GM12891 (cell line): ENCODE measurements around the gene RABEP2.
A peak's percentile ranks its signal among the peaks of the same experiment; 100 is the strongest.

ENCODE experiments used
- DNase-seq: peaks from one replicate; pipeline ENCODE4 v3.0.0; 2011; ENCODE audit warnings: low spot score; ENCODE audit not compliant: insufficient read length
- FAIRE-seq: peaks from 2 replicates; lab custom pipeline; 2011; peaks lifted over from hg19 to GRCh38; lab: Jason Lieb, UNC
- PAX5 ChIP-seq: IDR thresholded peaks from 2 replicates; pipeline ENCODE4 v1.6.1; 2011; ENCODE audit warnings: low read length, moderate library complexity, mild to moderate bottlenecking; ENCODE audit not compliant: insufficient read depth, severe bottlenecking
- POLR2A ChIP-seq: IDR thresholded peaks from 2 replicates; pipeline ENCODE4 v1.6.1; 2011; ENCODE audit warnings: low read depth, low read length, control low read depth
- POLR2AphosphoS5 ChIP-seq: IDR thresholded peaks from 2 replicates; pipeline ENCODE4 v1.6.1; 2011; ENCODE audit warnings: low read depth, low read length, control low read depth
- POU2F2 ChIP-seq: IDR thresholded peaks from 2 replicates; pipeline ENCODE4 v1.6.1; 2011; ENCODE audit warnings: low read depth, mild to moderate bottlenecking, control low read depth, low read length, moderate library complexity
- SPI1 ChIP-seq: IDR thresholded peaks from 2 replicates; pipeline ENCODE4 v1.6.1; 2011; ENCODE audit warnings: low read depth, low read length, control low read depth
- TAF1 ChIP-seq: IDR thresholded peaks from 2 replicates; pipeline ENCODE4 v1.6.1; 2011; ENCODE audit warnings: low read depth, low read length, control low read depth

The RABEP2 gene

DNA sequence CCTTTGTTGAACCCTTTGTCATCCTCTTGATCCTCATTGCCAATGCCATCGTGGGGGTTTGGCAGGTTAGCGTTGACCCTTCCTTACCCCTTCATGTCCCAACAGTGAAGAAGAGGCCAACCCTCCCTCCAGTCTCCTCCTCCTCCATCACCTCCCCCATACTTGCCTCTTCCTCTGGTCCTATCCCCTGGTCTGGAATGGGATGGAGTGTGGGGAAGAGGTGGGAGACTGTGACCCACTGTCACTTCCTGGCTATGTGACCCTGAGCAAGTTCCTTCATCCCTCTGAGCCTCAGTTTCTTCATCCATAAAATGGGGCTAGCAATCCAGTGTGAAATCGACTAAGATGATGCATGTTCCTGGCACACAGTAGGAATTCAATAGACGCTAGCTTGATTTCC lies 44.1 kb downstream of the RABEP2 start:
- no peak for TF ChIP-seq SPI1
- no peak for TF ChIP-seq TAF1
- no peak for TF ChIP-seq PAX5
- TF ChIP-seq POU2F2, result no peak
- TF ChIP-seq POLR2A, result no peak
- TF ChIP-seq POLR2AphosphoS5, result no peak
- peak; percentile 76 for FAIRE-seq
- DNase-seq, result no peak

DNA sequence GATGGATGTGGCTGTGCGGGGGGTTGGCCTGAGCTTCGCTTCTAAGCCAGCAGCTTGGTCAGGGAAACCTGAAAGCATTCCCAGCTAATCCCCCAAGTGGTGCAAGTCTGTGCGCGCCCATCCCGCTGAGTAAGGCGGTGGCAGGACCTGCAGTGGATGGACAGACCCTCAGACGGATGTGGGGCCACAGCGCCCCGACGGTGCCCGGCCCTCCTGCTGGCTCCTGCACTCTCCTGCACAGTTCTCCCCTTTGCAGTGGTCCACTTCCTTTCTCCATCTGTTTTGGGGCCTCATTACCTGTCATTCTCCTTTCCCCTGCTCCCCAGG lies 44.5 kb downstream of the RABEP2 start:
- DNase-seq (no peak), FAIRE-seq (no peak)
- no peak for TF ChIP-seq POLR2A
- no peak for TF ChIP-seq PAX5
- TF ChIP-seq TAF1, result no peak

DNA sequence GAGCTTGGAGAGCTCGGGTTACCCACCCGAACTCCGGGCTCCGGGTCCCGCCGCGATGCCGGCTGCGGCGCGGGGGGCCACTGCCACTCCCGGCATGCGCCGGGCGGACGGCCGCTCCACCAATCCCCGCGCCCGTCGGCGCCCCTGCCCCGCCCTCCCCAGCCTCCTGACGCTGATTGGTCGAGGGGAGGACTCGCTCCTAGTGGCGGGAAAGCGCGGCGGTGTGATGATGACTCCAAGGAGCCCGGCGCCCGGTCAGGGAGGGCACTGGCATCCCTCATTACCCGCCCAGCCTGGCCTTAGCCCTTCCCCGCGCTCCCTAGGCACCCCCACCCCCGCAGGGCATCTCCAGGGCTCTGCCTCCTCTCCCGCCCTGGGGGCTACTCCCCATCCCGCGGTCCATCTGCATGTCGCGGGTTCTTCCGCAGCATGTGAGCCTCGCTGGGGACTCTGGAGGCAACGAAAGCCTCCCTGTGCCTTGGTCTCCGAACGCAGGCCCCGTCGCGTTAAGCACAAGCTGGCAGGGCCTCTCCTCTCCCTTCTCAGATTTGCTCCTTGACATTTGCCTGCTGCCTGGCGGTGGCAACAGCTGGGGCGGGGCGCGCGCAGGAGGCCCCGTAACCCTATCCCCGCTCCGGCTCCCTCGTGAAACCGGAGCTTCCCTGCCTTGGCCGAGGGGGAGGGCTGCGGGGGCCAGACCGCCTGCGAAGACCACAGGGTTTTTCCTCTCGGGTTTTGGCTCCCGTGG lies 45.0 kb downstream of the RABEP2 start:
- TF ChIP-seq SPI1 (no peak), POU2F2 (no peak), POLR2AphosphoS5 (no peak), PAX5 (no peak), POLR2A (no peak), TAF1 (no peak)
- peak; percentile 97 for FAIRE-seq
- peak; percentile 100 for DNase-seq

DNA sequence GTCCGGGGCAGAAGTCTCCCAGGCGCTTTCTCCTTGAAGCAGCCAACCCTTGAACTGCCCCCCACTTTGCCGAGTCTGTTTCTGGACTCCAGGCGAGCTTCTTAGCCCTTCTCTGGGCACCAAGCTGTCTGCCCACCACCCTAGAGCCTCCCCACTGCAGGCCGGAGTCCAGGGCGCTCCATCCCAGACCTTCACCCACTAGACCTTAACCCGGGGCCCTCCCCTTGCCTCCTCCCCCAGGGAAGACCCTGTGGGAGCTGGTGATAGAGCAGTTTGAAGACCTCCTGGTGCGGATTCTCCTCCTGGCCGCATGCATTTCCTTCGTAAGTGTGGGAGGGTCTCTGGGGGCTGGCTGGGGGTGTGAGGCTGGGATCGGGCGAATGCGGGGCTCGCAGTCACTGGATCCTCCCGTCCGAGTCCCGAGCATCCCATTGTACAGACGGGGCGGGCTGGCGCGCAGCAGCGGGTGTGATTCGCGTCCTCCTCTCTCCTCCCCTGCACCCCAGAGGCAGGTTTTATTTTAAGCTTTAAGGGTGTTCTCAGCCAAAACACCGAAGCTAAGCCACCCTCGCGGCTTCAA lies 45.7 kb downstream of the RABEP2 start:
- no peak for DNase-seq
- no peak for FAIRE-seq
- TF ChIP-seq POLR2A (peak; percentile 29; the same call in 1 of the 2 replicates), SPI1 (no peak)

DNA sequence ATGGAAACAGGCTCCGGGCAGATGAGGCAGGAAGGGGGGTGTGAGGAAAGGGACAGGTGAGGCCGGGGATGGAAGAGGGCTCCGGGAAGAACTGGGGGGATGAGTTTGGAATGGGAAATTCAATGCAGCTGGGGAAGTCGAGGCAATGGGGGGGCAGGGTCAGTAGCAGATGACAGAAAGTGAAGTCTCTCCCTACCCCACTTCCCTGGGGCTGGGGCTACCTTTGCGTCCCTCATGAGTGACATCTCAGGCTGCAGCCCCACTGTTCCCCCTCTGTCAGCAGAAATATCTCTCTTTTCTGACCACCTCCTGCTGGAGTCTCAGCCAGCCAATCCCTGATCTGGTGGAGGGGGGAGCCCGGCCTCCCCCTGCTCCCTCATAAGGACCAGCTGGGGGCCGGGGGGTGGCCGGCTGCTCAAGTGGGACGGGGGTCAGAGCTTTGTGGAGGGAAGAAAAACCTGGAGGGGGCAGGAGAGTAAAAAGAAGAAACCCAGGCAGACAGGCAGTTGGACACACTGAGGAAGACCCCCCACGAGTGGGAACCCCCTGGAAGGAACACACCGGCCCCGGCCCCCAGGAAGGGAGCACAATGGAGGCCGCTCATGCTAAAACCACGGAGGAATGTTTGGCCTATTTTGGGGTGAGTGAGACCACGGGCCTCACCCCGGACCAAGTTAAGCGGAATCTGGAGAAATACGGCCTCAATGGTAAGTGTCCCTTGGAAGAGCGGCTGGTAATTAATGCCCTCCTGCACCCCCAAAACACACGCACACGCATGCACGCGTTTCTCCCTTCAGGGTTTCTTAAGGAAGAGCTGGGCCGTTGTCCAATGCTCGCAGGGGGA lies 46.7 kb downstream of the RABEP2 start, which contains the start of gene ATP2A1:
Gene ATP2A1 (plus strand): TSS at position 406 of the 844 bp plus-strand sequence. CDS start 184 bp downstream, at position 590.
- no peak for DNase-seq

DNA sequence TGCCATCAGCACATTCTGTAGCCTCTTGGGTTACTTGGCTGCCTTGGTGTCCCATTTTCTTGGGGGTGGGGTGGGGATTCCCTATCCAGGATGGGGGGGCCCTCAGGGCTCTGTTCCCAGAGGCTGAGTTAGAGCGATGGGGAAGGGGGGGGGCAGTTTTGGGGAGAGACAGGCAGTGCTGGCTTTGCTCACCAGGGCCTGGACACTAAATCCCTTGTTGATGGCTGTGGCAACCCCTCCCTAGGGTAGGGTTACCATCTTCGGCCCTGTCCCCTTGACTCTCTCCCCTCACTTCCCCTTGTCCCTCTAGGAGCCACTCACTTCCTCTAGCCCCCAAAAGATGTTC lies 47.4 kb downstream of the RABEP2 start:
- TF ChIP-seq POLR2AphosphoS5, result no peak
- no peak for TF ChIP-seq POLR2A
- no peak for TF ChIP-seq PAX5
- no peak for DNase-seq
- FAIRE-seq, result no peak

More for the DNA sequence above, 46.7 kb downstream of the RABEP2 start, which contains the start of gene ATP2A1:
- FAIRE-seq, result no peak
- no peak for TF ChIP-seq POLR2AphosphoS5
- no peak for TF ChIP-seq PAX5
- TF ChIP-seq TAF1, result no peak
- TF ChIP-seq POLR2A, result no peak
- no peak for TF ChIP-seq SPI1
- no peak for TF ChIP-seq POU2F2

DNA sequence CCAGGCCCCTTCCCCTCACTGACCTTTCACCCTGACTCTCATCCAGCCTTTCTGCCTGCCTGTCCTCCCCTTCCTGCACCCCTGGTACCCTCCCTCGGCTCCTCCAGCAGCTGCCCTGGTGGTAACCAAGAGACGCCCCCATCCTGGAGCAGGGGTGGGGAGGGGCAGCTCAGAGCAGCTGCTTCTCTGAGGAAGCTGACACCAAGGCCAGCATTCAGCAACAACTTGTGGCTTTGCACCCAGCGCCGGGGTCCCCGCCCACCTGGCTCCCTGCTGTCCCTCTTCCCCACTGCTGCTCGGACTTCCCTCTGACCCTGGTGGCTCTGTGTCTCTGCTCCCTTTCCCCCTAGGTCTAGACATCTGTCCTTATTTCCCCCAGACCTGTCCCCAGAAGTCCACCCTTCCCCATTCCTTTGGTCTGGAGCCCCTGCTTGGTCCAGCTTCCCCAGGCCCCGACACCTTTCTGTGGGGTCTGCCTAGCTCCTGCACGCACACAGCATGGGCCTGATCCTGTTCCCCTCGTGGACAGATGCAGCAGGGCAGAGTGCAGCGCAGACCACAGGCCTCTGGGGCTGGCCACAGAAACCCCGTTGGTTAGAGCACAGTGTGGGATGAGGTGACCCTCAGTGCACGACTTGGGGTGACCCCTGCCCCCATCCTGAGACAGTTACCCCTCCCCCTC lies 47.9 kb downstream of the RABEP2 start:
- TF ChIP-seq POLR2AphosphoS5, result no peak
- TF ChIP-seq TAF1, result no peak
- TF ChIP-seq POLR2A, result no peak
- no peak for TF ChIP-seq POU2F2
- no peak for TF ChIP-seq PAX5
- TF ChIP-seq SPI1, result no peak
- DNase-seq (no peak), FAIRE-seq (no peak)

DNA sequence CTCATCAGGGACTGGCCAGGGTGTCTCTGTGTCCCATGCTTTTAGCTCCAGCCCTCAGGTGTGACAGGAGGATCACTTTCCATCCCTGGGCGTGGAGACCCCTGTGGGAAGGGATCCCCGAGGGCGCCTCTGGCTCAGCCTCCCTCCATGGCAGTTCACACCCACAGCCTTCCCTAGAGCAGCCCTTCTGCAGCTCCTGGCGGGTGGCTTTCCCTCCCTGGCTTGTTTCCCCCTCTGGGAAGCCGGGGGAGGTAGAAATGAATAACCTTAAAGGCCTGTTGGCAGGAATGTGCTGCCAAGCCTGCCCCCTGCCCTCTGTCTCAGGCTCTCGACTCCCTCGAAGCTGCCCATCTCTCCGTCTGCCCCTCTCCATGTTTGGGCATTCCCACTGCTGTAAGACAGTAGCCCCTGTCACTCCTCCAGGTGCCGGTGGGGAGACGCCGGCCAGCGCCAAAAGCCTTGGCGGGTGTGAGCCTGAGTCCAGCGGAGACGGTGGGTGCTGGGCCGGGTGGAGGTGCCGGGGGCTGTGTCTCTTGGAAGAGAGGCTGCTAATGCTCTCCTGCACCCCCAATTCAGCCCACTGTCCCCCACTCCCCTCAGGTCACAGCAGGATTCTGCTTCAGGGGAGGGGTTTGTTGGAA lies 48.9 kb downstream of the RABEP2 start:
- no peak for FAIRE-seq
- TF ChIP-seq SPI1 (no peak), TAF1 (no peak), POU2F2 (no peak), PAX5 (no peak), POLR2AphosphoS5 (no peak), POLR2A (no peak)
- DNase-seq, result no peak
